ENCODE data around the gene EID3.
A peak's percentile ranks its signal among the peaks of the same experiment; 100 is the strongest.

EID3 gene

DNA sequence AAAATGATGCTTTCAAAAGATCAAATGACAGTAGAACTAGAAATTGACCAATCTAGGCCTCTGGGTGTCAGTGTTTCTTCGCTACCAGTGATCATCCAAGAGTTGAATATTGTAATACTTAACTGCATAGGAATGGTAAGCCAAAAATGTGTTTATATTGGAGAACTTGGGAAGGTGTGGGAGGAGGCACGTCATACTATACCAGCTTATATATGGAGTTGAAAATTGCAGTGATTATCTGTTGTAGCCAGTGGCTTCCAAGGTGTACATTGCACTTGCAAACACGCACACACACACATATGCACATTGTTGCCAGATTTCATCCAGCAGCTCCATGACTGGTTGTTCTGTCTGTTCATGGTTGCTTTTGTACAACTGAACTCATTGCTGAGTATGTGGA, 36.1 kb downstream of the EID3 start:
- CTCF ChIA-PET: no interaction called here
- POLR2A ChIA-PET (ENCODE audit: low non-redundant PET): no interaction called here
- no peak overlapping the region for H3K27ac ChIP-seq
- DNase-seq (ENCODE audit: low spot score): no peak
- TF ChIP-seq, protein P1, sequence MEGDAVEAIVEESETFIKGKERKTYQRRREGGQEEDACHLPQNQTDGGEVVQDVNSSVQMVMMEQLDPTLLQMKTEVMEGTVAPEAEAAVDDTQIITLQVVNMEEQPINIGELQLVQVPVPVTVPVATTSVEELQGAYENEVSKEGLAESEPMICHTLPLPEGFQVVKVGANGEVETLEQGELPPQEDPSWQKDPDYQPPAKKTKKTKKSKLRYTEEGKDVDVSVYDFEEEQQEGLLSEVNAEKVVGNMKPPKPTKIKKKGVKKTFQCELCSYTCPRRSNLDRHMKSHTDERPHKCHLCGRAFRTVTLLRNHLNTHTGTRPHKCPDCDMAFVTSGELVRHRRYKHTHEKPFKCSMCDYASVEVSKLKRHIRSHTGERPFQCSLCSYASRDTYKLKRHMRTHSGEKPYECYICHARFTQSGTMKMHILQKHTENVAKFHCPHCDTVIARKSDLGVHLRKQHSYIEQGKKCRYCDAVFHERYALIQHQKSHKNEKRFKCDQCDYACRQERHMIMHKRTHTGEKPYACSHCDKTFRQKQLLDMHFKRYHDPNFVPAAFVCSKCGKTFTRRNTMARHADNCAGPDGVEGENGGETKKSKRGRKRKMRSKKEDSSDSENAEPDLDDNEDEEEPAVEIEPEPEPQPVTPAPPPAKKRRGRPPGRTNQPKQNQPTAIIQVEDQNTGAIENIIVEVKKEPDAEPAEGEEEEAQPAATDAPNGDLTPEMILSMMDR (conservative IDR thresholded peaks at IDR 0.05; ENCODE audit: low read depth): no peak

GRCh38 chr12:104340177-104340576, 36.6 kb downstream of the EID3 start:
- POLR2A ChIA-PET (ENCODE audit: low non-redundant PET): no interaction called here
- no peak overlapping the region for H3K27ac ChIP-seq
- CTCF ChIA-PET: interaction anchor here (0.6 kb wide), 1 partner anchor 583 kb away, joined by 3 read pairs; no protein-coding TSS in a partner anchor
- no peak for DNase-seq (ENCODE audit: low spot score)
- TF ChIP-seq, protein P1 (conservative IDR thresholded peaks at IDR 0.05; ENCODE audit: low read depth): no peak

GRCh38 chr12:104340925-104341611, 37.5 kb downstream of the EID3 start:
- TF ChIP-seq, protein P1 (conservative IDR thresholded peaks at IDR 0.05; ENCODE audit: low read depth): no peak
- DNase-seq (ENCODE audit: low spot score): no peak
- H3K27ac ChIP-seq: no peak overlapping the region
- ChIA-PET POLR2A (ENCODE audit: low non-redundant PET) (no interaction called here), CTCF (no interaction called here)

DNA sequence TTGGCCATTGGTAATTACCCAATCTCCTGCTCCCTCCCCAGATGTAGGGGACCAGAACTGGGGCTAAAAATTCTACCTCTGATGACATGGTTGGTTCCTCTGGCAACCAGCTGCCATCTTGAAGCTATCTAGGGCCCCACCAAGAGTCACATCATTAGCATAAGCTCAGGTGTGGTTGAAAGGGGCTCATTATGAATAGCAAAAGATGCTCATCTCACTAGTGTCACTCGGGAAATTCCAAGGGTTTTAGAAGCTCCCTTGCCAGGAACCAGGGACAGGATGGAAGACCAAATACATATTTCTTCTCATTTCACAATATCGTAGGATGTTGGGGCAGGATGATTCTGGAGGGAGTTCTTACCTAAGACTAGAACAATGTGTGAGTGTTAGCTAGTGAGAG, 38.6 kb downstream of the EID3 start:
- DNase-seq (ENCODE audit: low spot score): no peak
- H3K27ac ChIP-seq: no peak overlapping the region
- ChIA-PET POLR2A (ENCODE audit: low non-redundant PET) (no interaction called here), CTCF (interaction anchor here (0.6 to 0.7 kb wide), 2 partner anchors 25 to 577 kb away, joined by 3 read pairs; no protein-coding TSS in a partner anchor)
- TF ChIP-seq, protein P1 (conservative IDR thresholded peaks at IDR 0.05; ENCODE audit: low read depth): no peak

DNA sequence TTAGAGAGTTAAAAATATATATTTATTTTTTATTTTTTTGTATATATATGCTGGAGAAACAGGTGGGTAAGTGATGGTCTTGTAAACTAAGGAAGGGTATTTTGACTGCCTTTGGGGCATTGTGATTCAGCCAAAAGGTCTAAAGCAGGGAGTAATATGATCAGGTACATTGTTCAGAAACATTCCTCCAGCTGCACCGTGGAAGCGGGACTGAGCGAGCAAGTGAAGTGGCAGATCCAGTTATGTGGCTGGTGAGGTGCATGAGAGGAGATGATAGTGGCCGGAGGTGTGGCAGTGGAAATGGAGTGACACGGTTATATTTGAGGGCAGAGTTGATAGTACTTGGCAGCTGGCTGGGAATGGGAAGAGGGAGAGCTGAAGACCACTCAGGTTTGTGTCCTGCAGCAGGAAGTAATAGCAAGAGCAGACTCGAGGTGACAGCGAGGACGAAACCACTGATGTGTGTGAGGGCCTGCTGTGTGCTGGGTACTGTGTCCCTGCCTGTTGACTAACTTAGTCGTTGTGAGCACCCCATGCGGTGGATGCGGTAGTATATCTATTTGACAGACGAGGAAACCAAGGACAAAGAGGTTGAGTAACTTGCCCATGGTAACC, 39.2 kb downstream of the EID3 start:
- H3K27ac ChIP-seq: 0 out of 2 replicates have a peak overlapping the region, but pooled peaks have one; percentile 2
- ChIA-PET POLR2A (ENCODE audit: low non-redundant PET) (no interaction called here), CTCF (no interaction called here)
- DNase-seq (ENCODE audit: low spot score): no peak
- TF ChIP-seq, protein P1 (conservative IDR thresholded peaks at IDR 0.05; ENCODE audit: low read depth): no peak

DNA sequence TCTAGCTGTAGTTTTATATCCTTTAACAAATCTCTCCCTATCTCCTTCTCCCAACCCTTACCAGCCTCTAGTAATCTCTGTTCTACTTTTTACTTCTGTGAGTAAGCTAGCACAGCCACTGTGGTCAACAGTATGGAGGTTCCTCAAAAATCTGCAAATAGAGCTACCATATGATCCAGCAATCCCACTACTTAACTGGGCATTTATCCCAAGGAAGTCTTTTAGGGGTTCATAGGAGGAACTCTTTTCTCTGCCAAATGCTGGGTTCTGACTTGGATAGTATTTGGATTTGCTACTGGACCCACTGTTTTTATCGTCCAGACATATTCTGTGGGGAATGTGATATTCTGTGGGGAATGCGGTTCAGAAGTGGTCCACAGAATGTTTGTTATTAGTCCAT, 41.1 kb downstream of the EID3 start:
- POLR2A ChIA-PET (ENCODE audit: low non-redundant PET): no interaction called here
- DNase-seq (ENCODE audit: low spot score): no peak
- CTCF ChIA-PET: interaction anchor here (0.6 kb wide), 1 partner anchor 206 kb away, joined by 3 read pairs; no protein-coding TSS in a partner anchor
- TF ChIP-seq, protein P1 (conservative IDR thresholded peaks at IDR 0.05; ENCODE audit: low read depth): no peak
- no peak overlapping the region for H3K27ac ChIP-seq

Data from RWPE1 (cell line).